ENCODE measurements around the gene VAV2. TPM values are rescaled to one million over a fixed set of nuclear protein-coding genes. Genes with fewer than 3 reads are reported as not detected.
A peak's percentile ranks its signal among the peaks of the same experiment; 100 is the strongest.

VAV2 gene
- total and polyA plus RNA-seq, 11 donors, result 3.3 to 9.9 (median 5.3) TPM

DNA sequence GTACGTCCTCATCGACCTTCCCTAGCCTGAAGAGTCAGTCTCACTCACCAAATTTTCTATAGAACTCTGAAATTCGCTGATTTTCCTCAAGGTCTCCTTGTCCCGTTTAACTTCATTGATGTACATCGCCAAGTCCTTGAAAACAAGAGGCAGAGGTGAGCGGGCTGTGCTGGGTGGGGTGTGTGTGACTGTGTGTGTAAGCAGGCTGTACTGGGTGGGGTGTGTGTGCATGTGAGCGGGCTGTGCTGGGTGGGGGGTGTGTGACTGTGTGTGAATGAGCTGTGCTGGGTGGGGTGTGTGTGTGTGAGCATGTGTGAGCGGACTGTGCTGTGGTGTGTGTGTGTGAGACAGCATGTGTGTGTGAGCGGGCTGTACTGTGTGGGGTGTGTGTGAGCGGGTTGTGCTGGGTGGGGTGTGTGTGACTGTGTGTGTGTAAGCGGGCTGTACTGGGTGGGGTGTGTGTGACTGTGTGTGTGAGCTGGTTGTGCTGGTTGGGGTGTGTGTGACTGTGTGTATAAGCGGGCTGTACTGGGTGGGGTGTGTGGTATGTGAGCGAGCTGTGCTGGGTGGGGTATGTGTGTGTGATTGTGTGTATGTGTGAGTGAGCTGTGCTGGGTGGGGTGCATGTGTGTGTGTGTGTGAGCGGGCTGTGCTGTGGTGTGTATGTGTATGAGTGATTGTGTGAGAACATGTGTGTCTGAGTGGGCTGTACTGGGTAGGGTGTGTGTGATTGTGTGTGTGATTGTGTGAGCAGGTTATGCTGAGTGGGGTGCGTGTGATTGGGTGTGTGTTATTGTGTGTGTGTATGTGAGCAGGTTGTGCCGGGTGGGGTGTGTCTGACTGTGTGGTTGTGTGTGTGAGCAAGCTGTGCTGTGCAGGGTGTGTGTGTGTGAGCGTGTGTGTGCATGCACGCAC is 200.1 kb downstream of the VAV2 start:
- H3K27ac ChIP-seq, result no peak overlapping the region
- H3K4me3 ChIP-seq, result no peak overlapping the region
- no peaks in the 10 kb centered on the region for H3K27me3 ChIP-seq
- peaks cover 0 to 8% (median 0%) of the 10 kb centered on the region in 9 donors for H3K36me3 ChIP-seq
- intact Hi-C loops (cut with DNase I), result loop anchor here in 6 of 10 donors (2.0 to 10.0 kb wide), 4 partner anchors 203 to 313 kb away; no protein-coding TSS in a partner anchor
- ATAC-seq (no peak), DNase-seq (no peak)
- WGBS, 4 donors, result 89 to 94% (median 90%) methylated on average over 18 of the region's 18 CpGs
- TF ChIP-seq, protein P1, sequence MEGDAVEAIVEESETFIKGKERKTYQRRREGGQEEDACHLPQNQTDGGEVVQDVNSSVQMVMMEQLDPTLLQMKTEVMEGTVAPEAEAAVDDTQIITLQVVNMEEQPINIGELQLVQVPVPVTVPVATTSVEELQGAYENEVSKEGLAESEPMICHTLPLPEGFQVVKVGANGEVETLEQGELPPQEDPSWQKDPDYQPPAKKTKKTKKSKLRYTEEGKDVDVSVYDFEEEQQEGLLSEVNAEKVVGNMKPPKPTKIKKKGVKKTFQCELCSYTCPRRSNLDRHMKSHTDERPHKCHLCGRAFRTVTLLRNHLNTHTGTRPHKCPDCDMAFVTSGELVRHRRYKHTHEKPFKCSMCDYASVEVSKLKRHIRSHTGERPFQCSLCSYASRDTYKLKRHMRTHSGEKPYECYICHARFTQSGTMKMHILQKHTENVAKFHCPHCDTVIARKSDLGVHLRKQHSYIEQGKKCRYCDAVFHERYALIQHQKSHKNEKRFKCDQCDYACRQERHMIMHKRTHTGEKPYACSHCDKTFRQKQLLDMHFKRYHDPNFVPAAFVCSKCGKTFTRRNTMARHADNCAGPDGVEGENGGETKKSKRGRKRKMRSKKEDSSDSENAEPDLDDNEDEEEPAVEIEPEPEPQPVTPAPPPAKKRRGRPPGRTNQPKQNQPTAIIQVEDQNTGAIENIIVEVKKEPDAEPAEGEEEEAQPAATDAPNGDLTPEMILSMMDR (IDR thresholded peaks at IDR 0.05), result no peak
- no peak for TF ChIP-seq POLR2A (IDR thresholded peaks at IDR 0.05)
- H3K4me1 ChIP-seq, result peaks cover 0 to 42% (median 17%) of the 10 kb centered on the region in 12 donors
- H3K9me3 ChIP-seq, result no peaks in the 10 kb centered on the region

DNA sequence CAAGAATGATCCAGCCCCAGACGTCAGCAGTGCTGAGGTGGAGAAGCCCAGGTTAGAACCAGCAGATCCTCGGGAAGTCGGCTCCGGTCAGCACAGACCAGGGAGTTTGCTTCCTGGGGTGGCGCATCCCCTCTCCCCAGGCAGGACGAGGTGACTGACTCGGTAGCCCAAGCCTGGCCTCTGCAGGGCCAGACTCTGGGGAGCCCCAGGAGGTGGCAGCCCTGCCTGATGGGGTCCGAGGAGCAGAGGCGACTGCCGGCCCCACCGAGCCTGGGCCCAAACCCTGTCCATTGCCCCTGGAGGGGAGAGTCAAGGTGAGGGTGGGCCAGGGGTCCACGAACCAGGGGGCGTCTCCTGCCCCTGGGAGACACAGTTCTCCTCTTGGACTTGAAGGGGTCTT is 201.1 kb downstream of the VAV2 start:
- no peaks in the 10 kb centered on the region for H3K27me3 ChIP-seq
- no peak overlapping the region for H3K27ac ChIP-seq
- DNase-seq (no peak), ATAC-seq (no peak)
- no peaks in the 10 kb centered on the region for H3K9me3 ChIP-seq
- intact Hi-C loops (cut with DNase I), result loop anchor here in 3 of 10 donors (10.0 kb wide), 2 partner anchors 304 to 314 kb away; no protein-coding TSS in a partner anchor
- no peak overlapping the region for H3K4me3 ChIP-seq
- TF ChIP-seq, protein P1 (IDR thresholded peaks at IDR 0.05), result no peak
- TF ChIP-seq POLR2A (IDR thresholded peaks at IDR 0.05), result no peak
- peaks cover 0 to 50% (median 17%) of the 10 kb centered on the region in 12 donors for H3K4me1 ChIP-seq
- H3K36me3 ChIP-seq, result peaks cover 0 to 8% (median 0%) of the 10 kb centered on the region in 9 donors
- WGBS, 4 donors, result 94 to 97% (median 95%) methylated on average over 10 to 13 of the region's 13 CpGs

GRCh38 chr9:133789778-133790177 is 202.3 kb downstream of the VAV2 start:
- no peak for DNase-seq
- peaks cover 0 to 8% (median 0%) of the 10 kb centered on the region in 9 donors for H3K36me3 ChIP-seq
- H3K4me1 ChIP-seq, result peaks cover 0 to 55% (median 17%) of the 10 kb centered on the region in 12 donors
- ATAC-seq, result no peak
- TF ChIP-seq, protein P1 (IDR thresholded peaks at IDR 0.05), result no peak
- TF ChIP-seq POLR2A (IDR thresholded peaks at IDR 0.05), result no peak
- H3K27me3 ChIP-seq, result no peaks in the 10 kb centered on the region
- H3K4me3 ChIP-seq, result peak overlapping the region in 1 of 12 donors; percentile 16
- WGBS, 4 donors, result 72 to 80% (median 75%) methylated on average over 8 of the region's 8 CpGs
- no peaks in the 10 kb centered on the region for H3K9me3 ChIP-seq
- peak overlapping the region in 3 of 12 donors; percentile 7 to 43 (median 7) for H3K27ac ChIP-seq
- intact Hi-C loops (cut with DNase I), result loop anchor here in 6 of 10 donors (10.0 kb wide), 2 partner anchors 305 to 315 kb away; no protein-coding TSS in a partner anchor

Data from heart left ventricle (tissue), 16 donors.